Glutamatergic neuron (in vitro differentiated cells): Measurements from ENCODE around the gene ARPP21. TPM values are rescaled to one million over a fixed set of nuclear protein-coding genes. Genes with fewer than 3 reads are reported as not detected.

Experiments
- DNase-seq: peaks from one replicate; pipeline ENCODE4 v3.0.0; 2022
- H3K27ac Mint-ChIP-seq: one replicate; pipeline ENCODE4 v1.8.0; 2020; ENCODE audit warnings: mild to moderate bottlenecking, mixed read lengths, inconsistent platforms; ENCODE audit not compliant: unreplicated experiment
- H3K27me3 Mint-ChIP-seq: one replicate; pipeline ENCODE4 v1.8.0; 2020; ENCODE audit warnings: mild to moderate bottlenecking, moderate library complexity, mixed read lengths, inconsistent platforms; ENCODE audit not compliant: unreplicated experiment
- H3K36me3 Mint-ChIP-seq: one replicate; pipeline ENCODE4 v1.8.0; 2020; ENCODE audit warnings: mild to moderate bottlenecking, mixed read lengths, inconsistent platforms; ENCODE audit not compliant: unreplicated experiment
- H3K4me1 Mint-ChIP-seq: one replicate; pipeline ENCODE4 v1.8.0; 2020; ENCODE audit warnings: mild to moderate bottlenecking, low read depth, mixed read lengths, inconsistent platforms; ENCODE audit not compliant: unreplicated experiment
- H3K4me3 Mint-ChIP-seq: one replicate; pipeline ENCODE4 v1.8.0; 2020; ENCODE audit warnings: mild to moderate bottlenecking, mixed read lengths, inconsistent platforms; ENCODE audit not compliant: unreplicated experiment
- H3K9me3 Mint-ChIP-seq: one replicate; pipeline ENCODE4 v1.8.0; 2020; ENCODE audit warnings: mild to moderate bottlenecking, moderate library complexity, mixed read lengths, inconsistent platforms; ENCODE audit not compliant: unreplicated experiment
- total RNA-seq: library from RNA; stranded (reverse); fragmentation: NEBNext Ultra II Directional; extraction: Animal tissue kit (Norgen Biotek cat#: 25700); gene quantifications from one replicate; pipeline ENCODE4 v1.2.1, GENCODE V29; 2021; ENCODE audit not compliant: unreplicated experiment
- TF ChIP-seq, protein P1 (sequence below): fragments of 200-600 bp; sonication (generic); IDR thresholded peaks from one replicate; pipeline ENCODE4 v1.5.0; 2021; ENCODE audit not compliant: partially characterized antibody, unreplicated experiment

Gene ARPP21
- total RNA-seq, 1 donor from 2014 or later = 10.3 TPM

DNA sequence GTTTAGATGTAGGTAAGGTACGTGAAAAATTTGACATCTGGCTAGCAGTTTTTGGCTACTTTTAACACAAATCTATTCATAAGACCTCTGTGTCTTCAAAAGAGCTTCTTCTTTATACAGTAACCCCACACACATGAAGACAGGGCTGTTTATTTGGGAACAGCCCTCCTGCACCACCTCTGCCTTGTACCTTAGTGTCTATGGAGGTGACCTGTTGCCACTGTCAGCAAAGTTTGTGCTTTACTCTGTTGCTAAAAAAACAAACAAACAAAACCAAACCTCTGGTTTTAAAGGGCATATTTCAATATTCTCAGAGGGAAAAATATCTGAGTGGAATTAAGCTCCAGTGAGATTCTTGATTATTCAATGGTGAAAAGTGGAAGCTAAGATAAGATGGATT is 122.0 kb downstream of the ARPP21 start:
- TF ChIP-seq, protein P1, sequence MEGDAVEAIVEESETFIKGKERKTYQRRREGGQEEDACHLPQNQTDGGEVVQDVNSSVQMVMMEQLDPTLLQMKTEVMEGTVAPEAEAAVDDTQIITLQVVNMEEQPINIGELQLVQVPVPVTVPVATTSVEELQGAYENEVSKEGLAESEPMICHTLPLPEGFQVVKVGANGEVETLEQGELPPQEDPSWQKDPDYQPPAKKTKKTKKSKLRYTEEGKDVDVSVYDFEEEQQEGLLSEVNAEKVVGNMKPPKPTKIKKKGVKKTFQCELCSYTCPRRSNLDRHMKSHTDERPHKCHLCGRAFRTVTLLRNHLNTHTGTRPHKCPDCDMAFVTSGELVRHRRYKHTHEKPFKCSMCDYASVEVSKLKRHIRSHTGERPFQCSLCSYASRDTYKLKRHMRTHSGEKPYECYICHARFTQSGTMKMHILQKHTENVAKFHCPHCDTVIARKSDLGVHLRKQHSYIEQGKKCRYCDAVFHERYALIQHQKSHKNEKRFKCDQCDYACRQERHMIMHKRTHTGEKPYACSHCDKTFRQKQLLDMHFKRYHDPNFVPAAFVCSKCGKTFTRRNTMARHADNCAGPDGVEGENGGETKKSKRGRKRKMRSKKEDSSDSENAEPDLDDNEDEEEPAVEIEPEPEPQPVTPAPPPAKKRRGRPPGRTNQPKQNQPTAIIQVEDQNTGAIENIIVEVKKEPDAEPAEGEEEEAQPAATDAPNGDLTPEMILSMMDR = no peak
- Mint-ChIP-seq H3K27ac (peak overlapping the region; percentile 95), H3K27me3 (peaks cover 4% of the 10 kb centered on the region), H3K36me3 (no peaks in the 10 kb centered on the region), H3K4me1 (peaks cover 67% of the 10 kb centered on the region), H3K9me3 (peaks cover 6% of the 10 kb centered on the region), H3K4me3 (no peak overlapping the region)
- no peak for DNase-seq

DNA sequence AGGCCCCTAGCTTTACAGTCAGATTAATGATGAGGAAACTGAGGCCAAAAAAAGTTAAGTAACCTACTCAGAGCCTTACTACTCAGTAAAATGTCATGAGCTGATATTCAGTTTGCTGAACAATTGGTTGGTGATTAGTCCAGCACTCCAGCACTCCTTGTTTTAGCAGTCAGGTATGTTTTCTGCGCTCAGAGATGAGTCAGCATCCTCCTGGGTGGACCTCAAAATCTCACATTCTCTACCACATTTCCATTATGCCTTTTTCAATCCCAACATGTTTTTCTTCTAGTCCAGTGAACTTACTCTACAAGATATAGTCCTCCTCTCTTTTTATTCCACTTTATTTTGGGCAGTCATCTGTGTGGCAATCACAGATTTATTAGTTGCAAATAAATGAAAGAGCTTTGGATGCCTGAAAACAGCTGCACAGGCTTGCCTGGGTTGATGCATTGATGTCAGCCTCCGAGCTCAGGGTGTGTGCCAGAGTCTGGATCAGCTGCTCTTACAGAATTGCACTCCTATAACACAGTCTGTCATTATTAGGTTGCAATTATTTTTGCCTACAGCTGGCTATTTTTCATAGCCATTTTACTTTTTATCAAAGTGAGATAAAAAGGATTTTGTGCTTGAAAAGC is 133.2 kb downstream of the ARPP21 start:
- Mint-ChIP-seq H3K4me1 (peaks cover 7% of the 10 kb centered on the region), H3K36me3 (no peaks in the 10 kb centered on the region), H3K4me3 (no peak overlapping the region), H3K9me3 (no peaks in the 10 kb centered on the region), H3K27me3 (no peaks in the 10 kb centered on the region), H3K27ac (peak overlapping the region; percentile 60)
- TF ChIP-seq, protein P1 = no peak
- DNase-seq = no peak

DNA sequence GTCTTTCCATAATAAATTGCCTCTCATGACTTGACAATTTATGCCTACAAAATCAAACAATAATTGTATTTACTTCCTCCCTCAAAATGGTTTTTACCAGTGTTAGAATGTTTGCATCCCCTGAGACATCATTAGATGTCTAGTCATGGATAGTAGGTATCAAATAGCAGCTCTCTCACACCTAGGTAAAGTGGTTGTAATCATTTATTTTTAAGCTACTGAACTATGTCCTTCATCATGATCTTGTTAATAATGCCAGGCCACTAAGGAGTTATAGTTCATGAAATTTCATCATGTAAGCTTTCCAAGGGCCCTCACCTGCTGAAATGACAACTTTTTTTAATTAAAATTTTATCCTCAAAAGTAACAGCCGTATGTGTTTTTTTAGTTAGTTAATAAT is 134.1 kb downstream of the ARPP21 start:
- H3K27ac Mint-ChIP-seq = no peak overlapping the region
- TF ChIP-seq, protein P1 = no peak
- H3K27me3 Mint-ChIP-seq = no peaks in the 10 kb centered on the region
- no peaks in the 10 kb centered on the region for H3K36me3 Mint-ChIP-seq
- DNase-seq = no peak
- H3K9me3 Mint-ChIP-seq = peaks cover under 1% of the 10 kb centered on the region
- H3K4me3 Mint-ChIP-seq = no peak overlapping the region
- peaks cover 15% of the 10 kb centered on the region for H3K4me1 Mint-ChIP-seq

DNA sequence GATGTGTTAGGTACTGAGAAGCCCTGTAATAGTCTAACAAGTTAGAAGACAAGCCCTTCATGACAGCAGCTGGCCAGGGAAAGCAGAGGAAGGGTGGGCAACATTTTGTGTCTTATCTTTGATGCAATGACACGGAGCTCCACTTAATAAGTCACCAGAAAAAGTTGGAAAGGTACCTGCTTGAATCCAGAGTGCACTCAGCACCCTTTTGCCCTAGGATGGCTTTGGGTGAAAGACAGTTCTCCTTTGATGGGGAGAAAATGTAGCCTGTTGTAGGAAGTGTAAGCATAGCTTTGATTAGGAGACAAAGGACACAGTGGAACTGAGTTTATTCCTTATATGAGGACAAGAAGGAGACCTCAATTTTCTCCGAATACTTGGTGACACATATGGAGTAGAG is 137.0 kb downstream of the ARPP21 start:
- no peaks in the 10 kb centered on the region for H3K27me3 Mint-ChIP-seq
- peaks cover 2% of the 10 kb centered on the region for H3K9me3 Mint-ChIP-seq
- no peak for DNase-seq
- H3K36me3 Mint-ChIP-seq = no peaks in the 10 kb centered on the region
- no peak overlapping the region for H3K4me3 Mint-ChIP-seq
- H3K4me1 Mint-ChIP-seq = peaks cover 19% of the 10 kb centered on the region
- no peak overlapping the region for H3K27ac Mint-ChIP-seq
- TF ChIP-seq, protein P1 = no peak

DNA sequence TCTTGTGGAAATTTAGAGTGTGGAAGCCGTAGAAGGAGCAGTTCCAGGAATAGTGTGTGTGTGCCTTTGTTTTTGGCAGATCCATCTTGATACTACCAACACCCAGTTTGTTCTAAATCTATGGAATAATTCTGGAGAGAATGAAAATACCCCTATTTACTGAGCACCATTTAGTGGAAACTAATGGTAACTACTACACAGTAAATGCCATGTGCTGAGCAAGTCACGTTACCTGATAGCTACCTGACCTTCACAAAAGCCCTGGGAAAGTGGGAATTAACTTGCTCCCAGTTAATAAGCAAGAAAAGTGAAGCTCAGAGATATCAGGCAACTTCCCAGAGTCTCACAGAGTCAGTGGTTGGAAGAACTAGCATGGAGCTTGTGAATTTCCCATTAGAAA is 137.7 kb downstream of the ARPP21 start:
- peaks cover 19% of the 10 kb centered on the region for H3K4me1 Mint-ChIP-seq
- no peaks in the 10 kb centered on the region for H3K27me3 Mint-ChIP-seq
- peaks cover 2% of the 10 kb centered on the region for H3K9me3 Mint-ChIP-seq
- TF ChIP-seq, protein P1 = no peak
- H3K36me3 Mint-ChIP-seq = no peaks in the 10 kb centered on the region
- H3K4me3 Mint-ChIP-seq = no peak overlapping the region
- DNase-seq = no peak
- H3K27ac Mint-ChIP-seq = no peak overlapping the region
